SK-N-SH (cell line): Measurements from ENCODE around the gene TWSG1. TPM values are rescaled to one million over a fixed set of nuclear protein-coding genes. Genes with fewer than 3 reads are reported as not detected.

ENCODE experiments used
- CTCF ChIA-PET: fragments of 300-600, 350-600 bp; formaldehyde crosslinking; extraction: SDS; loops from one replicate; lab custom pipeline; 2021; lab: Yijun Ruan, JAX
- POLR2A ChIA-PET: fragments of 350-600 bp; sonication (Branson Sonifier 250); formaldehyde crosslinking; extraction: SDS; loops from one replicate; lab custom pipeline; 2020; ENCODE audit warnings: antibody characterized with exemption, inconsistent platforms; lab: Yijun Ruan, JAX
- DNase-seq: peaks from one replicate; pipeline ENCODE4 v3.0.0; 2012
- H2AFZ ChIP-seq: fragments of 200-600 bp; sonication (generic); 2 replicates; pipeline ENCODE4 v1.8.1; 2016; ENCODE audit warnings: antibody characterized with exemption, mild to moderate bottlenecking, low read depth
- H3F3A ChIP-seq: fragments of 200-600 bp; sonication (generic); replicated peaks from 2 replicates; pipeline ENCODE3; 2016; ENCODE audit warnings: antibody characterized with exemption, mild to moderate bottlenecking; ENCODE audit not compliant: insufficient read depth
- H3K27ac ChIP-seq, 2 experiments: fragments of 200-500 bp in 1 of 2; fragments of 200-600 bp in 1 of 2; sonication (Bioruptor generic) in 1 of 2; sonication (generic), shearing (Covaris generic) in 1 of 2; 2 replicates each; pipeline versions ENCODE4 v1.5.1 to v1.6.1; 2014 to 2016; ENCODE audit warnings: low read depth in 2 of 2, inconsistent platforms in 1 of 2, low read length in 1 of 2, mild to moderate bottlenecking in 1 of 2, mixed read lengths in 1 of 2
- H3K27me3 ChIP-seq: fragments of 200-600 bp; sonication (generic), shearing (Covaris generic); 2 replicates; pipeline ENCODE4 v1.6.1; 2016; ENCODE audit warnings: mixed run types; ENCODE audit not compliant: insufficient read depth
- H3K36me3 ChIP-seq, 2 experiments: fragments of 200-500 bp in 1 of 2; fragments of 200-600 bp in 1 of 2; sonication (Bioruptor generic) in 1 of 2; sonication (generic) in 1 of 2; replicated peaks in 1 of 2; 2 replicates each; pipeline versions ENCODE3 to v1.5.1; 2014 to 2016; ENCODE audit warnings: low read length in 1 of 2, mild to moderate bottlenecking in 1 of 2; ENCODE audit not compliant: insufficient read depth in 2 of 2, control insufficient read depth in 1 of 2
- H3K4me1 ChIP-seq, 2 experiments: fragments of 200-500 bp in 1 of 2; fragments of 200-600 bp in 1 of 2; sonication (Bioruptor generic) in 1 of 2; sonication (generic), shearing (Covaris generic) in 1 of 2; 2 replicates each; pipeline versions ENCODE4 v1.5.1 to v1.6.1; 2014 to 2016; ENCODE audit warnings: low read depth in 1 of 2, low read length in 1 of 2, mixed run types in 1 of 2; ENCODE audit not compliant: insufficient read depth in 2 of 2, control insufficient read depth in 1 of 2
- H3K4me2 ChIP-seq: fragments of 200-600 bp; sonication (generic), shearing (Covaris generic); 2 replicates; pipeline ENCODE4 v1.6.1; 2017; ENCODE audit warnings: mixed run types
- H3K4me3 ChIP-seq, 2 experiments: fragments of 200-500 bp in 1 of 2; fragments of 200-600 bp in 1 of 2; sonication (Bioruptor generic) in 1 of 2; sonication (generic), shearing (Covaris generic) in 1 of 2; 2 replicates each; pipeline versions ENCODE4 v1.5.1 to v1.8.1; 2014 to 2016; ENCODE audit warnings: low read depth in 2 of 2, inconsistent platforms in 1 of 2, low read length in 1 of 2, mild to moderate bottlenecking in 1 of 2, mixed read lengths in 1 of 2, moderate library complexity in 1 of 2
- H3K79me2 ChIP-seq: fragments of 200-600 bp; sonication (generic); 2 replicates; pipeline ENCODE4 v1.8.1; 2017; ENCODE audit warnings: mild to moderate bottlenecking; ENCODE audit not compliant: insufficient read depth
- H3K9ac ChIP-seq: fragments of 200-600 bp; sonication (generic); 2 replicates; pipeline ENCODE4 v1.6.1; 2017; ENCODE audit warnings: mixed run types
- H3K9me2 ChIP-seq: fragments of 200-600 bp; sonication (generic); 2 replicates; pipeline ENCODE4 v1.6.1; 2017; ENCODE audit warnings: mixed run types
- H3K9me3 ChIP-seq: fragments of 200-600 bp; sonication (generic); 2 replicates; pipeline ENCODE4 v1.6.1; 2017; ENCODE audit warnings: mixed run types, mild to moderate bottlenecking, moderate library complexity
- H4K20me1 ChIP-seq: fragments of 200-600 bp; sonication (generic); 2 replicates; pipeline ENCODE4 v1.6.1; 2017; ENCODE audit warnings: mild to moderate bottlenecking, mixed run types; ENCODE audit not compliant: insufficient read depth
- CTCF ChIP-seq: fragments of 200-600 bp; sonication (generic); IDR thresholded peaks from 2 replicates; pipeline ENCODE4 v1.6.1; 2017; ENCODE audit warnings: antibody characterized with exemption, mild to moderate bottlenecking, moderate library complexity
- EP300 ChIP-seq, 2 experiments: IDR thresholded peaks; 2 replicates each; pipeline versions ENCODE4 v1.4.0 to v1.6.1; 2012; ENCODE audit warnings: borderline replicate concordance in 1 of 2, low read depth in 1 of 2, low read length in 1 of 2
- FOSL2 ChIP-seq: IDR thresholded peaks from 2 replicates; pipeline ENCODE4 v1.4.0; 2012; ENCODE audit warnings: low read depth, mild to moderate bottlenecking, moderate library complexity, borderline replicate concordance
- FOXJ3 ChIP-seq: sonication (generic); formaldehyde crosslinking; IDR thresholded peaks from 2 replicates; pipeline ENCODE4 v1.5.1; 2020; ENCODE audit warnings: mild to moderate bottlenecking, missing genetic modification reagents
- FOXM1 ChIP-seq: IDR thresholded peaks from 2 replicates; pipeline ENCODE4 v1.4.0; 2012; ENCODE audit warnings: low read depth, mild to moderate bottlenecking
- GABPA ChIP-seq: IDR thresholded peaks from 2 replicates; pipeline ENCODE4 v1.4.0; 2012; ENCODE audit warnings: low read depth, mild to moderate bottlenecking
- GATA2 ChIP-seq: sonication (generic); formaldehyde crosslinking; IDR thresholded peaks from 2 replicates; pipeline ENCODE4 v1.5.0; 2020; ENCODE audit warnings: mild to moderate bottlenecking, missing genetic modification reagents
- IRF3 ChIP-seq: fragments of 150-350 bp; IDR thresholded peaks from 2 replicates; pipeline ENCODE4 v1.6.1; 2016; ENCODE audit warnings: mild to moderate bottlenecking, low read depth, low read length
- JUND ChIP-seq: IDR thresholded peaks from 2 replicates; pipeline ENCODE4 v1.4.0; 2012
- MAX ChIP-seq: IDR thresholded peaks from 2 replicates; pipeline ENCODE4 v1.4.0; 2012; ENCODE audit warnings: low read depth
- MEF2A ChIP-seq: IDR thresholded peaks from 2 replicates; pipeline ENCODE4 v1.4.0; 2012; ENCODE audit warnings: low read depth, borderline replicate concordance
- MXI1 ChIP-seq: IDR thresholded peaks from 2 replicates; pipeline ENCODE4 v1.6.1; 2012; ENCODE audit warnings: mild to moderate bottlenecking, low read depth, low read length, improper control_type of control experiment
- NFIC ChIP-seq: IDR thresholded peaks from 2 replicates; pipeline ENCODE4 v1.4.0; 2012; ENCODE audit warnings: borderline replicate concordance
- NRF1 ChIP-seq: IDR thresholded peaks from 2 replicates; pipeline ENCODE4 v1.6.1; 2012; ENCODE audit warnings: low read depth, mild to moderate bottlenecking, low read length
- PBX3 ChIP-seq: IDR thresholded peaks from 2 replicates; pipeline ENCODE4; 2012
- POLR2AphosphoS5 ChIP-seq: IDR thresholded peaks from 2 replicates; pipeline ENCODE4 v1.6.1; 2012; ENCODE audit warnings: low read depth, low read length
- RFX5 ChIP-seq: IDR thresholded peaks from 2 replicates; pipeline ENCODE4 v1.6.1; 2012; ENCODE audit warnings: mild to moderate bottlenecking, improper control_type of control experiment, low read length
- RXRA ChIP-seq: IDR thresholded peaks from 2 replicates; pipeline ENCODE4 v1.4.0; 2012; ENCODE audit warnings: low read depth, mild to moderate bottlenecking, borderline replicate concordance
- TAF1 ChIP-seq: IDR thresholded peaks from 2 replicates; pipeline ENCODE4 v1.6.1; 2012; ENCODE audit warnings: low read depth, mild to moderate bottlenecking, low read length, moderate library complexity, borderline replicate concordance
- TCF12 ChIP-seq: IDR thresholded peaks from 2 replicates; pipeline ENCODE4 v1.4.0; 2012
- TEAD4 ChIP-seq: IDR thresholded peaks from 2 replicates; pipeline ENCODE4 v1.4.0; 2012; ENCODE audit warnings: mild to moderate bottlenecking, borderline replicate concordance; ENCODE audit not compliant: insufficient read depth
- USF2 ChIP-seq: fragments of 150-350 bp; IDR thresholded peaks from 2 replicates; pipeline ENCODE4 v1.6.1; 2017; ENCODE audit warnings: antibody characterized with exemption, low read length, low read depth, borderline replicate concordance
- WGBS: methylation state at CpG from one replicate; pipeline ENCODE4 v1.1.6; 2017; ENCODE audit warnings: low lambda C conversion rate; 5-methylcytosine and 5-hydroxymethylcytosine counted together
- polyA plus RNA-seq, 3 experiments: library from polyadenylated mRNA; depleted of rRNA; stranded (reverse); fragments of >200 nt; gene quantifications; 2 replicates each; pipeline ENCODE4 v1.2.3, GENCODE V29; 2012

TWSG1 gene
- polyA plus RNA-seq, 1 of the 3 experiments (the other 2 are of a cell fraction), result 44.0 TPM

- no peaks in the 10 kb centered on the region for H3K27me3 ChIP-seq
- H3K36me3 ChIP-seq, result peaks cover 11 to 24% of the 10 kb centered on the region in 2 experiments
- ChIA-PET CTCF (no interaction called here), POLR2A (no interaction called here)
- H2AFZ ChIP-seq, result no peak overlapping the region
- H3K9ac ChIP-seq, result no peak overlapping the region
- H3K27ac ChIP-seq, result no peak overlapping the region
- no peaks in the 10 kb centered on the region for H4K20me1 ChIP-seq
- H3K79me2 ChIP-seq, result no peaks in the 10 kb centered on the region
- DNase-seq, result no peak
- H3K9me2 ChIP-seq, result no peaks in the 10 kb centered on the region
- H3K4me3 ChIP-seq, result no peak overlapping the region
- TF ChIP-seq GABPA (no peak), NFIC (no peak), GATA2 (CRISPR knock-in tag) (no peak), PBX3 (no peak), FOXJ3 (CRISPR knock-in tag) (no peak), CTCF (no peak), RFX5 (no peak)
- no peaks in the 10 kb centered on the region; a peak in 1 of 4 replicates for H3K4me1 ChIP-seq
- WGBS, result 94% methylated on average over 5 of the region's 5 CpGs
- H3K4me2 ChIP-seq, result no peak overlapping the region
- peaks cover 4% of the 10 kb centered on the region for H3F3A ChIP-seq
- H3K9me3 ChIP-seq, result no peaks in the 10 kb centered on the region
Measured at GRCh38 chr18:9400197-9400596, 65.6 kb downstream of the TWSG1 start.

- CTCF ChIA-PET, result no interaction called here
- no peak overlapping the region for H3K9ac ChIP-seq
- no peaks in the 10 kb centered on the region for H3K9me3 ChIP-seq
Measured at GRCh38 chr18:9401176-9401575, 66.6 kb downstream of the TWSG1 start.

More at GRCh38 chr18:9401176-9401575, 66.6 kb downstream of the TWSG1 start:
- no peak overlapping the region for H3K4me3 ChIP-seq
- no peak for TF ChIP-seq MXI1
- TF ChIP-seq POLR2AphosphoS5, result no peak
- TF ChIP-seq MAX, result no peak
- TF ChIP-seq GATA2 (CRISPR knock-in tag), result no peak
- no peak for TF ChIP-seq TAF1
- no peak for TF ChIP-seq MEF2A
- no peak for TF ChIP-seq CTCF
- no peak for TF ChIP-seq RFX5
- no peak for TF ChIP-seq TCF12
- TF ChIP-seq USF2, result no peak
- TF ChIP-seq FOXM1, result no peak
- TF ChIP-seq RXRA, result no peak
- TF ChIP-seq FOSL2, result no peak
- no peak for TF ChIP-seq GABPA
- TF ChIP-seq JUND, result no peak
- TF ChIP-seq NRF1, result no peak
- TF ChIP-seq TEAD4, result no peak
- no peak for TF ChIP-seq EP300 (IDR thresholded peaks at IDR 0.05; ENCODE audit: borderline replicate concordance in 1 of 2, low read depth in 1 of 2, low read length in 1 of 2)
- no peak for TF ChIP-seq IRF3
- H4K20me1 ChIP-seq, result no peaks in the 10 kb centered on the region
- no peak overlapping the region for H3K4me2 ChIP-seq
- H3F3A ChIP-seq, result peaks cover 4% of the 10 kb centered on the region
- no peak overlapping the region for H2AFZ ChIP-seq
- H3K79me2 ChIP-seq, result no peaks in the 10 kb centered on the region
- no peak for DNase-seq
- no peaks in the 10 kb centered on the region for H3K27me3 ChIP-seq
- no peak overlapping the region for H3K27ac ChIP-seq
- H3K36me3 ChIP-seq, result peaks cover 10 to 23% of the 10 kb centered on the region in 2 experiments
- H3K4me1 ChIP-seq, result no peaks in the 10 kb centered on the region; a peak in 1 of 4 replicates
- POLR2A ChIA-PET, result no interaction called here
- H3K9me2 ChIP-seq, result no peaks in the 10 kb centered on the region
